GM12878 (cell line): Measurements from ENCODE around the gene TMPRSS9. TPM values are rescaled to one million over a fixed set of nuclear protein-coding genes. Genes with fewer than 3 reads are reported as not detected.

Experiments
- EED ChIP-seq: sonication (generic); IDR thresholded peaks from 2 replicates; pipeline ENCODE4 v1.6.1; 2016; ENCODE audit warnings: antibody characterized with exemption, low read depth
- ETV6 ChIP-seq, 2 experiments: fragments of 450-650 bp in 1 of 2; IDR thresholded peaks in 1 of 2; conservative IDR thresholded peaks in 1 of 2; 2 replicates each; pipeline ENCODE4 v1.6.1; 2014; ENCODE audit warnings: antibody characterized with exemption in 1 of 2, borderline replicate concordance in 1 of 2, low read depth in 1 of 2, mild to moderate bottlenecking in 1 of 2, moderate library complexity in 1 of 2
- FOXK2 ChIP-seq: fragments of 450-650 bp; IDR thresholded peaks from 2 replicates; pipeline ENCODE4 v1.6.1; 2017; ENCODE audit warnings: mild to moderate bottlenecking, moderate library complexity
- HCFC1 ChIP-seq: fragments of 150-350 bp; IDR thresholded peaks from 2 replicates; pipeline ENCODE4 v1.6.1; 2014; ENCODE audit warnings: low read length
- MEF2A ChIP-seq: IDR thresholded peaks from 2 replicates; pipeline ENCODE4 v1.6.1; 2011; ENCODE audit warnings: low read depth, mild to moderate bottlenecking, low read length, moderate library complexity; ENCODE audit not compliant: insufficient read depth
- MEF2B ChIP-seq: fragments of 450-650 bp; IDR thresholded peaks from 2 replicates; pipeline ENCODE4 v1.6.1; 2018; ENCODE audit warnings: mild to moderate bottlenecking, moderate library complexity; ENCODE audit not compliant: partially characterized antibody, poor library complexity, severe bottlenecking
- MYC ChIP-seq: IDR thresholded peaks from 2 replicates; pipeline ENCODE4 v1.6.1; 2011; ENCODE audit warnings: mild to moderate bottlenecking, low read length, moderate library complexity, inconsistent platforms; ENCODE audit not compliant: insufficient read depth, insufficient replicate concordance, insufficient read length, severe bottlenecking
- NFYB ChIP-seq: IDR thresholded peaks from 2 replicates; pipeline ENCODE4 v1.6.1; 2011; ENCODE audit warnings: low read depth, mild to moderate bottlenecking, low read length, improper control_type of control experiment, moderate library complexity; ENCODE audit not compliant: insufficient read depth
- NRF1 ChIP-seq: conservative IDR thresholded peaks from 2 replicates; pipeline ENCODE4 v1.6.1; 2011; ENCODE audit warnings: mild to moderate bottlenecking, low read depth, low read length, improper control_type of control experiment
- RB1 ChIP-seq: fragments of 450-650 bp; formaldehyde crosslinking; IDR thresholded peaks from 2 replicates; pipeline ENCODE4 v1.6.1; 2017; ENCODE audit warnings: mild to moderate bottlenecking, borderline replicate concordance
- RCOR1 ChIP-seq: conservative IDR thresholded peaks from 2 replicates; pipeline ENCODE4 v1.6.1; 2012; ENCODE audit warnings: low read depth, low read length, improper control_type of control experiment
- SIN3A ChIP-seq: IDR thresholded peaks from 2 replicates; pipeline ENCODE4 v1.6.1; 2012; ENCODE audit warnings: low read depth, low read length, improper control_type of control experiment
- SPI1 ChIP-seq: IDR thresholded peaks from 2 replicates; pipeline ENCODE4 v1.6.1; 2011; ENCODE audit warnings: low read depth, mild to moderate bottlenecking, low read length, moderate library complexity, borderline replicate concordance; ENCODE audit not compliant: insufficient read depth
- SRF ChIP-seq, 2 experiments: IDR thresholded peaks; 2 replicates each; pipeline ENCODE4 v1.6.1; 2011; ENCODE audit warnings: low read depth in 2 of 2, low read length in 2 of 2, mild to moderate bottlenecking in 1 of 2, moderate library complexity in 1 of 2
- polyA plus RNA-seq, 11 experiments: library from polyadenylated mRNA; depleted of rRNA in 4 of 11; unstranded in 6 of 11; stranded (reverse) in 5 of 11; fragments of >200 nt; fragmentation: Nextera tagmentation in 4 of 11; fragmentation: Illumina TruSeq in 1 of 11; extraction: Ambion mirVana in 4 of 11; extraction: Trizol in 1 of 11; gene quantifications; 1 replicate in 1 of 11; 2 replicates in 10 of 11; pipeline versions ENCODE4 v1.2.1 to v1.2.3, GENCODE V29; 2011 to 2016; ENCODE audit warnings: inconsistent platforms in 2 of 11, missing spikeins in 2 of 11, low read depth in 1 of 11
- total RNA-seq, 4 experiments: library from RNA; depleted of rRNA in 3 of 4; stranded (reverse); fragments of >200 nt in 3 of 4; fragmentation: Illumina TruSeq in 1 of 4; extraction: Trizol in 1 of 4; gene quantifications; 2 replicates each; pipeline versions ENCODE4 v1.2.1 to v1.2.3, GENCODE V29; 2013 to 2021
- TF ChIP-seq, protein P1 (sequence below): fragments of 450-650 bp; formaldehyde crosslinking; IDR thresholded peaks from 2 replicates; pipeline ENCODE4 v1.4.0; 2020; ENCODE audit warnings: mild to moderate bottlenecking, moderate library complexity
- TF ChIP-seq, protein P2 (sequence below): IDR thresholded peaks from 2 replicates; pipeline ENCODE4 v1.6.1; 2011; ENCODE audit warnings: low read depth, low read length, improper control_type of control experiment, borderline replicate concordance
- TF ChIP-seq, protein P3 (sequence below): fragments of 450-650 bp; IDR thresholded peaks from 2 replicates; pipeline ENCODE4 v1.6.1; 2016; ENCODE audit warnings: mild to moderate bottlenecking
- TF ChIP-seq, protein P4 (sequence below): IDR thresholded peaks from 2 replicates; pipeline ENCODE4 v1.6.1; 2012; ENCODE audit warnings: mild to moderate bottlenecking, low read depth, low read length
- TF ChIP-seq, protein P5 (sequence below): IDR thresholded peaks from 2 replicates; pipeline ENCODE4 v1.6.1; 2011; ENCODE audit warnings: low read depth, mild to moderate bottlenecking, low read length, moderate library complexity, borderline replicate concordance; ENCODE audit errors: extremely low read depth

Gene TMPRSS9
- total and polyA plus RNA-seq, 10 of the 15 experiments (the other 5 are each of a cell fraction or from before 2014, with no cell fraction given) = 0.24 TPM; not detected in 9

DNA sequence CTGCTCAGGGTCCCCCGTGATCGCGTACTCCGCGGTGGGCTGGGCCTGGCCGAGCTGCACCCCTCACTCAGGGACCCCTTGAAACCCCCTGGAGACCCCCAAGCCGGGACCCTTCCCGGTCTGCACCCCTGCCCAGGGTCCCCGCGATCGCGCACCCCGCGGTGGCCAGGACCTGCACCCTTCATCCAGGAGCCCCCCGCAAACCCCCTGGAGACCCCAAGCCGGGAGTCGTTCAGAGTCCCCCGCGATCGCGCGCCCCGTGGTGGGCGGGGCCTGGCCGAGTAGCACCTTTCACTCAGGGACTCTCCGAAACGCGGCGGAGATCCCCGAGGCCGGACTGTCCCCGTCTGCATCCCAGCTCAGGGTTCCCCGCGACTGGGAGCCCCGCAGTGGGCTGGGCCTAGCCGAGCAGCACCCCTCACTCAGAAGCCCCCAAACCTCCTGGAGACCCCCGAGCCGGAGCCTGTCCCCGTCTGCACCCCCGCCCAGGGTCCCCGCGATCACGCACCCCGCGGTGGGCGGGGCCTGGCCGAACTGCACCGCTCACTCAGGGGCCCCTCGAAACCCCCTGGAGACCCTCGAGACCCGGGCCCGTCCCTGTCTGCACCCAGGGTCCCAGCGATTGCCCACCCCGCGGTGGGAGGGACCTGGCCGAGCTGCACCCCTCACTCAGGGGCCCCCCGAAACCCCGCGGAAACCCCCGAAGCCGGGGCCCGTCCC is 95.9 kb downstream of the TMPRSS9 start (continued):
- TF ChIP-seq, protein P1, sequence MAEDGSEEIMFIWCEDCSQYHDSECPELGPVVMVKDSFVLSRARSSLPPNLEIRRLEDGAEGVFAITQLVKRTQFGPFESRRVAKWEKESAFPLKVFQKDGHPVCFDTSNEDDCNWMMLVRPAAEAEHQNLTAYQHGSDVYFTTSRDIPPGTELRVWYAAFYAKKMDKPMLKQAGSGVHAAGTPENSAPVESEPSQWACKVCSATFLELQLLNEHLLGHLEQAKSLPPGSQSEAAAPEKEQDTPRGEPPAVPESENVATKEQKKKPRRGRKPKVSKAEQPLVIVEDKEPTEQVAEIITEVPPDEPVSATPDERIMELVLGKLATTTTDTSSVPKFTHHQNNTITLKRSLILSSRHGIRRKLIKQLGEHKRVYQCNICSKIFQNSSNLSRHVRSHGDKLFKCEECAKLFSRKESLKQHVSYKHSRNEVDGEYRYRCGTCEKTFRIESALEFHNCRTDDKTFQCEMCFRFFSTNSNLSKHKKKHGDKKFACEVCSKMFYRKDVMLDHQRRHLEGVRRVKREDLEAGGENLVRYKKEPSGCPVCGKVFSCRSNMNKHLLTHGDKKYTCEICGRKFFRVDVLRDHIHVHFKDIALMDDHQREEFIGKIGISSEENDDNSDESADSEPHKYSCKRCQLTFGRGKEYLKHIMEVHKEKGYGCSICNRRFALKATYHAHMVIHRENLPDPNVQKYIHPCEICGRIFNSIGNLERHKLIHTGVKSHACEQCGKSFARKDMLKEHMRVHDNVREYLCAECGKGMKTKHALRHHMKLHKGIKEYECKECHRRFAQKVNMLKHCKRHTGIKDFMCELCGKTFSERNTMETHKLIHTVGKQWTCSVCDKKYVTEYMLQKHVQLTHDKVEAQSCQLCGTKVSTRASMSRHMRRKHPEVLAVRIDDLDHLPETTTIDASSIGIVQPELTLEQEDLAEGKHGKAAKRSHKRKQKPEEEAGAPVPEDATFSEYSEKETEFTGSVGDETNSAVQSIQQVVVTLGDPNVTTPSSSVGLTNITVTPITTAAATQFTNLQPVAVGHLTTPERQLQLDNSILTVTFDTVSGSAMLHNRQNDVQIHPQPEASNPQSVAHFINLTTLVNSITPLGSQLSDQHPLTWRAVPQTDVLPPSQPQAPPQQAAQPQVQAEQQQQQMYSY (CRISPR knock-in tag) = no peak
- TF ChIP-seq MEF2A (no peak), RB1 (no peak), SIN3A (peak; percentile 43; the same call in 1 of the 2 replicates), ETV6 (conservative IDR thresholded peaks at IDR 0.05 in 1 of 2, IDR thresholded peaks at IDR 0.05 in 1 of 2; ENCODE audit: borderline replicate concordance in 1 of 2, low read depth in 1 of 2) (no peak), NRF1 (no peak), SRF (IDR thresholded peaks at IDR 0.05; ENCODE audit: low read depth in 2 of 2, low read length in 2 of 2) (no peak), NFYB (no peak), MEF2B (peak; percentile 46), FOXK2 (no peak), RCOR1 (no peak), EED (no peak), SPI1 (no peak), MYC (no peak), HCFC1 (no peak)
- TF ChIP-seq, protein P2, sequence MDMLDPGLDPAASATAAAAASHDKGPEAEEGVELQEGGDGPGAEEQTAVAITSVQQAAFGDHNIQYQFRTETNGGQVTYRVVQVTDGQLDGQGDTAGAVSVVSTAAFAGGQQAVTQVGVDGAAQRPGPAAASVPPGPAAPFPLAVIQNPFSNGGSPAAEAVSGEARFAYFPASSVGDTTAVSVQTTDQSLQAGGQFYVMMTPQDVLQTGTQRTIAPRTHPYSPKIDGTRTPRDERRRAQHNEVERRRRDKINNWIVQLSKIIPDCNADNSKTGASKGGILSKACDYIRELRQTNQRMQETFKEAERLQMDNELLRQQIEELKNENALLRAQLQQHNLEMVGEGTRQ = no peak
- TF ChIP-seq, protein P3, sequence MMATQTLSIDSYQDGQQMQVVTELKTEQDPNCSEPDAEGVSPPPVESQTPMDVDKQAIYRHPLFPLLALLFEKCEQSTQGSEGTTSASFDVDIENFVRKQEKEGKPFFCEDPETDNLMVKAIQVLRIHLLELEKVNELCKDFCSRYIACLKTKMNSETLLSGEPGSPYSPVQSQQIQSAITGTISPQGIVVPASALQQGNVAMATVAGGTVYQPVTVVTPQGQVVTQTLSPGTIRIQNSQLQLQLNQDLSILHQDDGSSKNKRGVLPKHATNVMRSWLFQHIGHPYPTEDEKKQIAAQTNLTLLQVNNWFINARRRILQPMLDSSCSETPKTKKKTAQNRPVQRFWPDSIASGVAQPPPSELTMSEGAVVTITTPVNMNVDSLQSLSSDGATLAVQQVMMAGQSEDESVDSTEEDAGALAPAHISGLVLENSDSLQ = peak; percentile 88
- TF ChIP-seq, protein P4, sequence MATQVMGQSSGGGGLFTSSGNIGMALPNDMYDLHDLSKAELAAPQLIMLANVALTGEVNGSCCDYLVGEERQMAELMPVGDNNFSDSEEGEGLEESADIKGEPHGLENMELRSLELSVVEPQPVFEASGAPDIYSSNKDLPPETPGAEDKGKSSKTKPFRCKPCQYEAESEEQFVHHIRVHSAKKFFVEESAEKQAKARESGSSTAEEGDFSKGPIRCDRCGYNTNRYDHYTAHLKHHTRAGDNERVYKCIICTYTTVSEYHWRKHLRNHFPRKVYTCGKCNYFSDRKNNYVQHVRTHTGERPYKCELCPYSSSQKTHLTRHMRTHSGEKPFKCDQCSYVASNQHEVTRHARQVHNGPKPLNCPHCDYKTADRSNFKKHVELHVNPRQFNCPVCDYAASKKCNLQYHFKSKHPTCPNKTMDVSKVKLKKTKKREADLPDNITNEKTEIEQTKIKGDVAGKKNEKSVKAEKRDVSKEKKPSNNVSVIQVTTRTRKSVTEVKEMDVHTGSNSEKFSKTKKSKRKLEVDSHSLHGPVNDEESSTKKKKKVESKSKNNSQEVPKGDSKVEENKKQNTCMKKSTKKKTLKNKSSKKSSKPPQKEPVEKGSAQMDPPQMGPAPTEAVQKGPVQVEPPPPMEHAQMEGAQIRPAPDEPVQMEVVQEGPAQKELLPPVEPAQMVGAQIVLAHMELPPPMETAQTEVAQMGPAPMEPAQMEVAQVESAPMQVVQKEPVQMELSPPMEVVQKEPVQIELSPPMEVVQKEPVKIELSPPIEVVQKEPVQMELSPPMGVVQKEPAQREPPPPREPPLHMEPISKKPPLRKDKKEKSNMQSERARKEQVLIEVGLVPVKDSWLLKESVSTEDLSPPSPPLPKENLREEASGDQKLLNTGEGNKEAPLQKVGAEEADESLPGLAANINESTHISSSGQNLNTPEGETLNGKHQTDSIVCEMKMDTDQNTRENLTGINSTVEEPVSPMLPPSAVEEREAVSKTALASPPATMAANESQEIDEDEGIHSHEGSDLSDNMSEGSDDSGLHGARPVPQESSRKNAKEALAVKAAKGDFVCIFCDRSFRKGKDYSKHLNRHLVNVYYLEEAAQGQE = no peak
- TF ChIP-seq, protein P5, sequence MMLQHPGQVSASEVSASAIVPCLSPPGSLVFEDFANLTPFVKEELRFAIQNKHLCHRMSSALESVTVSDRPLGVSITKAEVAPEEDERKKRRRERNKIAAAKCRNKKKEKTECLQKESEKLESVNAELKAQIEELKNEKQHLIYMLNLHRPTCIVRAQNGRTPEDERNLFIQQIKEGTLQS = no peak
